ENCODE results near the gene SEMA4B. TPM values are rescaled to one million over a fixed set of nuclear protein-coding genes. Genes with fewer than 3 reads are reported as not detected.
"Not testable (repeated sequence)": the region's sequence is repeated elsewhere in the genome, so short reads cannot be mapped to it uniquely, and the experiment has no call there.

SEMA4B gene
- total RNA-seq, 4 donors from 2014 or later = 63.2 to 147 (median 91.3) TPM

GRCh38 chr15:90154861-90155626 is 46.1 kb upstream of the SEMA4B start:
- no peaks in the 10 kb centered on the region for H3K9me3 ChIP-seq
- H3K4me1 ChIP-seq = peaks cover 0 to 23% (median 8%) of the 10 kb centered on the region in 4 donors
- no peak for DNase-seq
- no peak for TF ChIP-seq CTCF (IDR thresholded peaks at IDR 0.05)
- TF ChIP-seq POLR2A (IDR thresholded peaks at IDR 0.05) = no peak
- H3K27me3 ChIP-seq = no peaks in the 10 kb centered on the region
- peak overlapping the region in 1 of 4 donors; percentile 18 for H3K27ac ChIP-seq
- no peaks in the 10 kb centered on the region for H3K36me3 ChIP-seq
- H3K4me3 ChIP-seq = no peak overlapping the region

GRCh38 chr15:90159213-90159612 is 41.9 kb upstream of the SEMA4B start:
- peaks cover 6 to 49% (median 13%) of the 10 kb centered on the region in 4 donors for H3K4me1 ChIP-seq

GRCh38 chr15:90160781-90161727 is 40.1 kb upstream of the SEMA4B start:
- Histone ChIP-seq H3K9me3 (no peaks in the 10 kb centered on the region), H3K36me3 (no peaks in the 10 kb centered on the region), H3K4me3 (no peak overlapping the region), H3K27me3 (no peaks in the 10 kb centered on the region), H3K4me1 (peaks cover 6 to 56% (median 15%) of the 10 kb centered on the region in 4 donors), H3K27ac (peak overlapping the region; percentile 51 to 86 (median 68))
- no peak for TF ChIP-seq CTCF (IDR thresholded peaks at IDR 0.05)
- TF ChIP-seq POLR2A (IDR thresholded peaks at IDR 0.05) = peak in 1 of 2 donors; percentile 26
- peak in 2 of 3 donors; percentile 84 for DNase-seq

More at GRCh38 chr15:90159213-90159612, 41.9 kb upstream of the SEMA4B start:
- H3K27me3 ChIP-seq = no peaks in the 10 kb centered on the region
- no peaks in the 10 kb centered on the region for H3K36me3 ChIP-seq
- peak overlapping the region in 3 of 4 donors; percentile 61 to 86 (median 85) for H3K27ac ChIP-seq
- no peaks in the 10 kb centered on the region for H3K9me3 ChIP-seq
- DNase-seq = no peak
- no peak overlapping the region for H3K4me3 ChIP-seq
- TF ChIP-seq POLR2A (IDR thresholded peaks at IDR 0.05) = no peak
- no peak for TF ChIP-seq CTCF (IDR thresholded peaks at IDR 0.05)

- H3K4me1 ChIP-seq = peaks cover 6 to 60% (median 15%) of the 10 kb centered on the region in 4 donors
- H3K9me3 ChIP-seq = no peaks in the 10 kb centered on the region
- H3K36me3 ChIP-seq = no peaks in the 10 kb centered on the region
- H3K4me3 ChIP-seq = no peak overlapping the region
- peak in 2 of 3 donors; percentile 23 to 71 for DNase-seq
- H3K27me3 ChIP-seq = no peaks in the 10 kb centered on the region
- TF ChIP-seq CTCF (IDR thresholded peaks at IDR 0.05) = no peak
- TF ChIP-seq POLR2A (IDR thresholded peaks at IDR 0.05) = no peak
- H3K27ac ChIP-seq = peak overlapping the region; percentile 51 to 86 (median 68)
Measured at GRCh38 chr15:90161950-90162361, 39.2 kb upstream of the SEMA4B start.

- Histone ChIP-seq H3K36me3 (no peaks in the 10 kb centered on the region), H3K4me1 (peaks cover 4 to 58% (median 15%) of the 10 kb centered on the region in 4 donors), H3K27me3 (no peaks in the 10 kb centered on the region), H3K27ac (peak overlapping the region in 3 of 4 donors; percentile 39 to 86 (median 67)), H3K9me3 (no peaks in the 10 kb centered on the region), H3K4me3 (no peak overlapping the region)
- TF ChIP-seq POLR2A (IDR thresholded peaks at IDR 0.05) (no peak), CTCF (IDR thresholded peaks at IDR 0.05) (no peak)
- DNase-seq = no peak
Measured at GRCh38 chr15:90162956-90163355, 38.2 kb upstream of the SEMA4B start.

GRCh38 chr15:90164239-90164638 is 36.9 kb upstream of the SEMA4B start:
- H3K36me3 ChIP-seq, H3K9me3 ChIP-seq, DNase-seq, H3K27me3 ChIP-seq, H3K4me3 ChIP-seq: not testable (repeated sequence)
- Histone ChIP-seq H3K4me1 (peaks cover 0 to 45% (median 10%) of the 10 kb centered on the region in 4 donors), H3K27ac (peak overlapping the region in 1 of 4 donors; percentile 86)

Measured in Peyer's patch (tissue), 4 donors.